Cardiac muscle cell (in vitro differentiated cells and primary cell): ENCODE measurements around the gene SHTN1. TPM values are rescaled to one million over a fixed set of nuclear protein-coding genes. Genes with fewer than 3 reads are reported as not detected.

ENCODE experiments used
- DNase-seq, 2 donors: peaks; one replicate each; pipeline versions ENCODE4 v3.0.0 to v3.0.0-alpha.2; 2010 to 2017; ENCODE audit warnings: low read depth in 1 of 2, low spot score in 1 of 2
- H3K27ac ChIP-seq: fragments of 200-600 bp; sonication (generic); 2 replicates; pipeline ENCODE4 v1.5.1; 2016
- H3K27me3 ChIP-seq: fragments of 200-600 bp; sonication (generic); 2 replicates; pipeline ENCODE4 v1.6.0; 2016; ENCODE audit warnings: control low read depth
- H3K36me3 ChIP-seq: fragments of 200-600 bp; sonication (generic); 2 replicates; pipeline ENCODE4 v1.5.1; 2016; ENCODE audit warnings: control low read depth
- H3K4me1 ChIP-seq: fragments of 200-600 bp; sonication (generic); 2 replicates; pipeline ENCODE4 v1.8.1; 2017; ENCODE audit warnings: low read depth, mild to moderate bottlenecking, mixed run types
- H3K4me3 ChIP-seq: fragments of 200-600 bp; sonication (generic); 2 replicates; pipeline ENCODE4 v1.5.1; 2016; ENCODE audit warnings: mild to moderate bottlenecking
- H3K9me3 ChIP-seq: fragments of 200-600 bp; sonication (generic); 2 replicates; pipeline ENCODE4 v1.5.1; 2017; ENCODE audit warnings: low read depth, mild to moderate bottlenecking, control low read depth
- CTCF ChIP-seq: IDR thresholded peaks from 2 replicates; pipeline ENCODE4 v1.5.1; 2012; ENCODE audit warnings: low read depth, mild to moderate bottlenecking, low read length
- polyA plus RNA-seq: library from polyadenylated mRNA; unstranded; fragments of >200 nt; fragmentation: Nextera tagmentation; extraction: Ambion mirVana; gene quantifications from 2 replicates; pipeline ENCODE4 v1.2.1, GENCODE V29; 2016
- total RNA-seq: library from RNA; depleted of rRNA; stranded (reverse); fragments of >200 nt; gene quantifications from 2 replicates; pipeline ENCODE4 v1.2.3, GENCODE V29; 2016

The SHTN1 gene
- total RNA-seq (2.1 and 2.9 TPM in 2 replicates), polyA plus RNA-seq (4.1 and 9.6 TPM in 2 replicates)

GRCh38 chr10:117005026-117005526 lies at the start of gene SHTN1:
Gene SHTN1, minus strand, starts transcription at chr10:117005187. Its CDS starts 108 bp downstream, at chr10:117005079.
- Histone ChIP-seq H3K27ac (no peak within 1 kb of the TSS), H3K4me1 (no peaks in the 10 kb centered on the region), H3K9me3 (no peaks in the 10 kb centered on the region), H3K36me3 (no peaks in the 10 kb centered on the region), H3K4me3 (peak within 1 kb of the TSS; percentile 74), H3K27me3 (no peaks in the 10 kb centered on the region)
- TF ChIP-seq CTCF, result no peak
- DNase-seq, result peak; percentile 63 to 64

GRCh38 chr10:117053482-117053881 lies 48.5 kb upstream of the SHTN1 start:
- Histone ChIP-seq H3K4me3 (no peak overlapping the region), H3K27me3 (no peaks in the 10 kb centered on the region)
- no peak for TF ChIP-seq CTCF

GRCh38 chr10:117047947-117048346 lies 43.0 kb upstream of the SHTN1 start:
- Histone ChIP-seq H3K4me3 (no peak overlapping the region), H3K27me3 (no peaks in the 10 kb centered on the region), H3K27ac (no peak overlapping the region), H3K9me3 (no peaks in the 10 kb centered on the region), H3K4me1 (no peaks in the 10 kb centered on the region), H3K36me3 (no peaks in the 10 kb centered on the region)
- no peak for DNase-seq
- no peak for TF ChIP-seq CTCF

More at GRCh38 chr10:117053482-117053881, 48.5 kb upstream of the SHTN1 start:
- no peaks in the 10 kb centered on the region for H3K36me3 ChIP-seq
- H3K9me3 ChIP-seq, result no peaks in the 10 kb centered on the region
- H3K4me1 ChIP-seq, result no peaks in the 10 kb centered on the region
- no peak overlapping the region for H3K27ac ChIP-seq
- DNase-seq, result no peak

- H3K36me3 ChIP-seq, result no peaks in the 10 kb centered on the region
- H3K4me3 ChIP-seq, result no peak overlapping the region
- no peak overlapping the region for H3K27ac ChIP-seq
- TF ChIP-seq CTCF, result no peak
- H3K4me1 ChIP-seq, result no peaks in the 10 kb centered on the region
- no peaks in the 10 kb centered on the region for H3K9me3 ChIP-seq
- no peak for DNase-seq
- H3K27me3 ChIP-seq, result no peaks in the 10 kb centered on the region
Observed at GRCh38 chr10:117016266-117016665, 11.3 kb upstream of the SHTN1 start.

- no peaks in the 10 kb centered on the region for H3K9me3 ChIP-seq
- no peaks in the 10 kb centered on the region for H3K27me3 ChIP-seq
- TF ChIP-seq CTCF, result no peak
- H3K36me3 ChIP-seq, result no peaks in the 10 kb centered on the region
- H3K4me1 ChIP-seq, result no peaks in the 10 kb centered on the region
- H3K27ac ChIP-seq, result no peak overlapping the region
- H3K4me3 ChIP-seq, result no peak overlapping the region
- DNase-seq, result no peak
Observed at GRCh38 chr10:117014835-117015234, 9.8 kb upstream of the SHTN1 start.
